ENCODE data around the gene CSHL1. TPM values are rescaled to one million over a fixed set of nuclear protein-coding genes. Genes with fewer than 3 reads are reported as not detected.

The CSHL1 gene
- total and polyA plus RNA-seq, 3 experiments from 2014 or later = not detected

DNA sequence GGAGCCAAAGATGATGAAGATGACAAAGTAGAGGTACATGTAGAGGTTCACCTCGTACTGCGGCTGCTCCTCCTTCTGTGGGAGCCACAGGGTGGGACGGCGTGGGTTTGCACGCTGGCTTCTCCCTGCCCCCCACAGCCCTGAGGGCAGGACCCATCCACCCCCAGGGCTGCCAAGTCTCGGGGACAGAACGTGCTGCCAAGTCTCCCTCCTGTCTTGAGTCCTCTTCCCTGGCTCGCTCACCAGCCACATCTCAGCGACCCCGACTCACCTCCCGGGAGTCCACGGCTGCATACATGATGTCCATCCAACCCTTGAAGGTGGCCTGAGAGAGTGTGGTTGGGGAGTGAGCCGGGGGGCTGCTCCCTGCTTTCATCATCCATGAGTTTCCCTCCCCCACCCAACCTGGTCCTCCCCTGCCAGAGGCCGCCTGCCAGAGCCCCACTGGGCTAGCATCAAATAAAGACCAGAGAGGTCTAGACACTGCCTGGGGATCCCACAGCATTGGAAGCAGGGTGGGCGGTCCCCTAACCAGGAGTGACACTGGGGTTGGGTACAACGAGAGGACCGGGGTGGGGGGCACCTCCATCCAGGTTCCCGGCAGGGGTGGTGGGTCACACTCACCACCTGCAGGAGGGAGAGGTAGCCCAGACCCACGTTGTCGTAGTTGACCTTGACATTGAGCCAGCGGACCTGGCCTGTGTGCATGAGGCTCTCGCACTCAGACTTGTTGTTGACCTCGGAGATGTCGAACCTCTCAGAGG, 33.9 kb upstream of the CSHL1 start:
- POLR2A ChIA-PET = no interaction called here
- Histone ChIP-seq H3K27me3 (ENCODE audit: insufficient read depth, low read length, poor library complexity, severe bottlenecking) (no peaks in the 10 kb centered on the region), H3K4me3 (ENCODE audit: low read length) (no peak overlapping the region), H3K36me3 (ENCODE audit: insufficient read depth, low read length) (no peaks in the 10 kb centered on the region), H3K9me3 (ENCODE audit: low read length) (no peaks in the 10 kb centered on the region), H3K27ac (ENCODE audit: low read depth, low read length) (no peak overlapping the region), H3K4me1 (ENCODE audit: insufficient read depth, low read length) (peaks cover 23% of the 10 kb centered on the region)
- peaks cover 15 to 28% (median 18%) of the 10 kb centered on the region in 3 donors for H3K4me1 Mint-ChIP-seq
- no peaks in the 10 kb centered on the region for H3K36me3 Mint-ChIP-seq
- H3K4me3 Mint-ChIP-seq = peak overlapping the region in 4 of 7 donors; percentile 19 to 61 (median 39)
- no peak for DNase-seq
- H3K27me3 Mint-ChIP-seq = no peaks in the 10 kb centered on the region
- CTCF ChIA-PET = interaction anchor here (1.8 to 2.9 kb wide), 5 partner anchors 26 to 188 kb away, joined by 8 to 48 read pairs (median 14); partner anchors contain the start of genes GH1 and ICAM2
- H3K9me3 Mint-ChIP-seq = peaks cover 0 to 2% (median 0%) of the 10 kb centered on the region in 5 donors
- H3K27ac Mint-ChIP-seq = peak overlapping the region in 2 of 8 donors; percentile 43 to 60

DNA sequence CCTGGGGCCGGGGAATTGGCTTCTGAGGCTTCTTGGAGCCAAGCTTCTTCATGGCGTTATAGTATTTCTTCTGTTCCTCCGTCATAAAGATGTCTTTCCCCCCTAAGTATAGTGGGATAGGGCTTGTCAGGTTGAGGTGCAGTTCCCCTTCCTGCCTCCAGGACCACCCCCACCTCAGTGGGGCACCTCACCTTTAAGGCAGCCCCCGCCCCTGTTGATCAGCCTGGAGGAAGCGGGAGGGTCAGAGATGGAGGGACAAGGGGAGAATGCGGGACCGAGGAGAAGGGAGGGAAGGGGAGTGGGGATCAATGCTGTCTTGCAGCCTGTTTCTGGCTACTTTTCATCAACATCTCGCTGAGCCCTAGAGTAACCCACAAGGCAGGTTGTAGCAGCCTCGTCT, 32.7 kb upstream of the CSHL1 start:
- DNase-seq = no peak
- no peak overlapping the region for H3K27ac ChIP-seq (ENCODE audit: low read depth, low read length)
- peaks cover 23% of the 10 kb centered on the region for H3K4me1 ChIP-seq (ENCODE audit: insufficient read depth, low read length)
- no peak overlapping the region for H3K4me3 Mint-ChIP-seq
- CTCF ChIA-PET = interaction anchor here (1.8 kb wide), 1 partner anchor 24 kb away, joined by 4 read pairs; no protein-coding TSS in a partner anchor
- POLR2A ChIA-PET = no interaction called here
- no peaks in the 10 kb centered on the region for H3K36me3 Mint-ChIP-seq
- H3K9me3 Mint-ChIP-seq = peaks cover 0 to 2% (median 0%) of the 10 kb centered on the region in 5 donors
- H3K27me3 ChIP-seq (ENCODE audit: insufficient read depth, low read length, poor library complexity, severe bottlenecking) = no peaks in the 10 kb centered on the region
- H3K36me3 ChIP-seq (ENCODE audit: insufficient read depth, low read length) = no peaks in the 10 kb centered on the region
- H3K27me3 Mint-ChIP-seq = no peaks in the 10 kb centered on the region
- H3K4me1 Mint-ChIP-seq = peaks cover 15 to 35% (median 24%) of the 10 kb centered on the region in 3 donors
- H3K27ac Mint-ChIP-seq = no peak overlapping the region
- H3K4me3 ChIP-seq (ENCODE audit: low read length) = no peak overlapping the region
- no peaks in the 10 kb centered on the region for H3K9me3 ChIP-seq (ENCODE audit: low read length)

DNA sequence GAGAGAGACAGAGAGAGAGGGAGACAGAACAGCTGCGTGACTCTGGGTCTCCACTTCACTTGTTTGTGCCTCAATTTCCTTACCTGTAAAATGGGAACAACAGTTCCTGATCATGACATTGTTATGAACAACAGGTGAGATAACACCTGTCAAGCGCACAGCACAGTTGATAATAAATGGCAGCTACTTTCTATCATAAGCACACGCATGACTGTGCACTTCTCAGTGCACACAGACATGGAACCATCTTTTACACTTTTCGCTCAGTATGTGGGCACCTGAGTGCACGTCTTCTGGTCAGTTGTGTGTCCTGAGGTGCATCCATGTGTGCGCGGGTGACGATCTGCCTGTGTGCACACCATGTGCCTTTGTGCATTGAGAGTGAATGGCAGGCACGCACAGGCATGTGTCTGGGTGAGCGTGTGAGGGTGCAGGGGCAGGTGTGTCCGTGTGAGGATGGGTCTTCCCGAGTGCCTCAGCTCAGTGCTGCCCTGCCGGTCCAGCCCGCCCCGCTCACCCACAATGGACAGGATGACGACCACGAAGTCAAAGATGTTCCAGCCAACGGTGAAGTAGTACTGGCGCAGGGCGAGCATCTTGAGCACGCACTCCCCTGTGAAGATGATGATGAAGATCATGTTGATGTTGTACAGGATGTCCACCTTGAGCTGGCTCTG, 31.4 kb upstream of the CSHL1 start:
- Mint-ChIP-seq H3K4me1 (peaks cover 15 to 35% (median 25%) of the 10 kb centered on the region in 3 donors), H3K36me3 (no peaks in the 10 kb centered on the region), H3K4me3 (no peak overlapping the region), H3K27ac (peak overlapping the region in 1 of 8 donors; percentile 66), H3K27me3 (no peaks in the 10 kb centered on the region), H3K9me3 (peaks cover 0 to 2% (median 0%) of the 10 kb centered on the region in 5 donors)
- no peaks in the 10 kb centered on the region for H3K27me3 ChIP-seq (ENCODE audit: insufficient read depth, low read length, poor library complexity, severe bottlenecking)
- H3K27ac ChIP-seq (ENCODE audit: low read depth, low read length) = no peak overlapping the region
- ChIA-PET CTCF (interaction anchor here (1.8 kb wide), 2 partner anchors 22 to 191 kb away, joined by 4 to 5 read pairs; no protein-coding TSS in a partner anchor), POLR2A (no interaction called here)
- no peaks in the 10 kb centered on the region for H3K9me3 ChIP-seq (ENCODE audit: low read length)
- H3K4me3 ChIP-seq (ENCODE audit: low read length) = no peak overlapping the region
- no peaks in the 10 kb centered on the region for H3K36me3 ChIP-seq (ENCODE audit: insufficient read depth, low read length)
- DNase-seq = no peak
- peaks cover 22% of the 10 kb centered on the region for H3K4me1 ChIP-seq (ENCODE audit: insufficient read depth, low read length)

DNA sequence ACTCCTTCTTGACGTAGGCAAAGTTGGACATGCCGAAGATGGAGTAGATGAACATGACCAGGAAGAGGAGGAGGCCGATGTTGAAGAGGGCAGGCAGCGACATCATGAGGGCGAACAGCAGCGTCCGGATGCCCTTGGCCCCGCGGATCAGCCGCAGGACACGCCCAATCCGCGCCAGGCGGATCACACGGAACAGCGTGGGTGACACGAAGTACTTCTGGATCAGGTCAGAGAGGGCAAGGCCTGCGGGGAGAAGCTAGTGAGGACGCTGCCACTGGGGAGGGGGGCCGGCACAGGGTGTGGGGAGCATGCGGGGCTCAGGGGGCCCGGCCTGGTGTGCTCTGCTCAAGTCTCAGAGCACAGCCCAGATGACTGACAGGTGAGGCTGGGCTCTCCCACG, 30.7 kb upstream of the CSHL1 start:
- no peak overlapping the region for H3K27ac ChIP-seq (ENCODE audit: low read depth, low read length)
- ChIA-PET POLR2A (no interaction called here), CTCF (interaction anchor here (1.8 kb wide), 1 partner anchor 192 kb away, joined by 5 read pairs; no protein-coding TSS in a partner anchor)
- H3K4me3 ChIP-seq (ENCODE audit: low read length) = no peak overlapping the region
- no peak overlapping the region for H3K4me3 Mint-ChIP-seq
- H3K9me3 ChIP-seq (ENCODE audit: low read length) = no peaks in the 10 kb centered on the region
- H3K27me3 Mint-ChIP-seq = peaks cover 0 to 3% of the 10 kb centered on the region in 2 donors
- H3K4me1 Mint-ChIP-seq = peaks cover 14 to 29% (median 24%) of the 10 kb centered on the region in 3 donors
- no peak for DNase-seq
- H3K27ac Mint-ChIP-seq = no peak overlapping the region
- H3K9me3 Mint-ChIP-seq = peaks cover 0 to 2% (median 0%) of the 10 kb centered on the region in 5 donors
- peaks cover 15% of the 10 kb centered on the region for H3K4me1 ChIP-seq (ENCODE audit: insufficient read depth, low read length)
- H3K27me3 ChIP-seq (ENCODE audit: insufficient read depth, low read length, poor library complexity, severe bottlenecking) = no peaks in the 10 kb centered on the region
- no peaks in the 10 kb centered on the region for H3K36me3 ChIP-seq (ENCODE audit: insufficient read depth, low read length)
- H3K36me3 Mint-ChIP-seq = no peaks in the 10 kb centered on the region

DNA sequence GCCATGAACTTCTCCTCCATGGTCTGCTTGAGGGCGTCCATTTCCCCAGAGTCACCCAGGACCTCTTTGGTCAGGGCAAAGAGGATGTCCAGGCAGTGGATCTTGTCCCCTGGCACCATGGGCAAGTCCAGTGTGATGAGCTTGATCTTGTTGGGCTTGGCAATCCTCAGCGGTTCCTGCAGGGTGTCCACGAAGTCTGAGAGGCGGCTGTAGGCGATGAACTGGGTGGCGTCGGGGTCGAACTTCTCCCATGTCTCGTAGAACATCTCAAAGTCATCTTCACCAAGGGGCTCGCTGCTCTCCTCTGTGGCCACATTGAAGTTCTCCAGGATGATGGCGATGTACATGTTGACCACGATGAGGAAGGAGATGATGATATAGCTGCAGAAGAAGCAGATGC, 30.1 kb upstream of the CSHL1 start:
- H3K27me3 Mint-ChIP-seq = peaks cover 0 to 3% of the 10 kb centered on the region in 2 donors
- CTCF ChIA-PET = interaction anchor here (1.2 to 1.9 kb wide), 2 partner anchors 22 to 88 kb away, joined by 4 to 6 read pairs; partner anchors contain the start of gene GH1

DNA sequence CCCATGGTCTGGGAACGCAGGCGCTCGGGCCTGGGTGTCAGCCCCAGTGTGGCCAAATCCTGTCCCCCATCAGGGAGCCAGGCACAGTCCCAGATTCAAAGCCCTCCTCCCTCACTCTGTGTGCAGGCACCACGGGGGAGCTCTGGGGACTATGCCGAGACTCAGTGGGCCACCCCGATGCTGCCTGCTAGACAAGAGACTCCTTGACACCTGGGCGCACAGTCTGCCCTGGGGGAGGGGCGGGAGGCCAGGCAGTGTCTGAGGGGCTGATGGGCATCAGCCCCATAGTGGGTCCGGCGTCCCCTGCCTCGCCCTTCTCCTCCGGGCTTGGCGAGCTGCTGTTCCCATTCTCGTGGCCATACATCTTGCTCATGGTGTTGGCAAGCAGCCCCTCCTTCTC, 29.5 kb upstream of the CSHL1 start:
- peaks cover 4% of the 10 kb centered on the region for H3K4me1 ChIP-seq (ENCODE audit: insufficient read depth, low read length)
- CTCF ChIA-PET = interaction anchor here (1.2 to 1.9 kb wide), 2 partner anchors 22 to 88 kb away, joined by 4 to 6 read pairs; partner anchors contain the start of gene GH1

More for the DNA sequence above, 30.1 kb upstream of the CSHL1 start:
- no peaks in the 10 kb centered on the region for H3K27me3 ChIP-seq (ENCODE audit: insufficient read depth, low read length, poor library complexity, severe bottlenecking)
- no peak overlapping the region for H3K4me3 ChIP-seq (ENCODE audit: low read length)
- H3K4me1 ChIP-seq (ENCODE audit: insufficient read depth, low read length) = peaks cover 9% of the 10 kb centered on the region
- DNase-seq = no peak
- H3K27ac ChIP-seq (ENCODE audit: low read depth, low read length) = no peak overlapping the region
- POLR2A ChIA-PET = no interaction called here
- peaks cover 0 to 2% (median 0%) of the 10 kb centered on the region in 5 donors for H3K9me3 Mint-ChIP-seq
- H3K36me3 Mint-ChIP-seq = no peaks in the 10 kb centered on the region
- no peak overlapping the region for H3K4me3 Mint-ChIP-seq
- H3K27ac Mint-ChIP-seq = no peak overlapping the region
- peaks cover 9 to 23% (median 19%) of the 10 kb centered on the region in 3 donors for H3K4me1 Mint-ChIP-seq
- H3K9me3 ChIP-seq (ENCODE audit: low read length) = no peaks in the 10 kb centered on the region
- no peaks in the 10 kb centered on the region for H3K36me3 ChIP-seq (ENCODE audit: insufficient read depth, low read length)

DNA sequence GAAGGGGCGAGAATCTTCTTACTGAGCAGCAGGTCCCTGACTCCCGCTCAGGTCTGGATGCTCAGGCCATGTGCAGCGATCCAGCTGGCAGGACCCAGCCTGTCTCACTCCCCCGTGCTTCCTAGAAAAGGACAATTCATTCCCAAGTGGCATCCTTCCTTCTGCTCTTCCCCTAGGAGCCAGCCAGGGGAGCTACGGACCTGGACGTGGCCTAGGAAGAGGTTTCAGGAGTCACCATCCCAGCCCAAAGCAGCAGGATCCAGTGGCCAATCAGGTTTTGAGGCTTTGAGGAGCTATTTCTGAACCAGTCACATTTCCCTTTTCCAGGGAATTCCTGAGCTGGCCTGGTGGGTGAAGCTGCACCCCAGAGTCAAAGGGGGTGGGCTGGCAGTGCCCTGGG, 28.8 kb upstream of the CSHL1 start:
- Mint-ChIP-seq H3K4me3 (no peak overlapping the region), H3K4me1 (peaks cover 0 to 10% (median 10%) of the 10 kb centered on the region in 3 donors), H3K36me3 (no peaks in the 10 kb centered on the region), H3K27me3 (peaks cover 0 to 3% of the 10 kb centered on the region in 2 donors), H3K9me3 (peaks cover 0 to 2% (median 0%) of the 10 kb centered on the region in 5 donors), H3K27ac (no peak overlapping the region)
- no peak overlapping the region for H3K4me3 ChIP-seq (ENCODE audit: low read length)
- no peaks in the 10 kb centered on the region for H3K9me3 ChIP-seq (ENCODE audit: low read length)
- H3K36me3 ChIP-seq (ENCODE audit: insufficient read depth, low read length) = no peaks in the 10 kb centered on the region
- no peak overlapping the region for H3K27ac ChIP-seq (ENCODE audit: low read depth, low read length)
- no peaks in the 10 kb centered on the region for H3K27me3 ChIP-seq (ENCODE audit: insufficient read depth, low read length, poor library complexity, severe bottlenecking)
- H3K4me1 ChIP-seq (ENCODE audit: insufficient read depth, low read length) = no peaks in the 10 kb centered on the region
- ChIA-PET POLR2A (no interaction called here), CTCF (interaction anchor here (1.0 to 1.9 kb wide), 4 partner anchors 18 to 194 kb away, joined by 3 to 6 read pairs (median 4); partner anchors contain the start of gene GH1)
- no peak for DNase-seq

More for the DNA sequence above, 29.5 kb upstream of the CSHL1 start:
- H3K27me3 ChIP-seq (ENCODE audit: insufficient read depth, low read length, poor library complexity, severe bottlenecking) = no peaks in the 10 kb centered on the region
- H3K4me3 Mint-ChIP-seq = no peak overlapping the region
- no peaks in the 10 kb centered on the region for H3K9me3 ChIP-seq (ENCODE audit: low read length)
- no peaks in the 10 kb centered on the region for H3K36me3 Mint-ChIP-seq
- no peak overlapping the region for H3K27ac Mint-ChIP-seq
- peaks cover 0 to 3% of the 10 kb centered on the region in 2 donors for H3K27me3 Mint-ChIP-seq
- no peak for DNase-seq
- H3K4me1 Mint-ChIP-seq = peaks cover 5 to 17% (median 15%) of the 10 kb centered on the region in 3 donors
- POLR2A ChIA-PET = no interaction called here
- H3K27ac ChIP-seq (ENCODE audit: low read depth, low read length) = no peak overlapping the region
- no peaks in the 10 kb centered on the region for H3K36me3 ChIP-seq (ENCODE audit: insufficient read depth, low read length)
- H3K4me3 ChIP-seq (ENCODE audit: low read length) = no peak overlapping the region
- H3K9me3 Mint-ChIP-seq = peaks cover 0 to 2% (median 0%) of the 10 kb centered on the region in 5 donors
